Measurements from ENCODE around the gene CSNK1D. TPM values are rescaled to one million over a fixed set of nuclear protein-coding genes. Genes with fewer than 3 reads are reported as not detected.

CSNK1D gene
- total RNA-seq, 1 donor from 2014 or later: 54.1 TPM

DNA sequence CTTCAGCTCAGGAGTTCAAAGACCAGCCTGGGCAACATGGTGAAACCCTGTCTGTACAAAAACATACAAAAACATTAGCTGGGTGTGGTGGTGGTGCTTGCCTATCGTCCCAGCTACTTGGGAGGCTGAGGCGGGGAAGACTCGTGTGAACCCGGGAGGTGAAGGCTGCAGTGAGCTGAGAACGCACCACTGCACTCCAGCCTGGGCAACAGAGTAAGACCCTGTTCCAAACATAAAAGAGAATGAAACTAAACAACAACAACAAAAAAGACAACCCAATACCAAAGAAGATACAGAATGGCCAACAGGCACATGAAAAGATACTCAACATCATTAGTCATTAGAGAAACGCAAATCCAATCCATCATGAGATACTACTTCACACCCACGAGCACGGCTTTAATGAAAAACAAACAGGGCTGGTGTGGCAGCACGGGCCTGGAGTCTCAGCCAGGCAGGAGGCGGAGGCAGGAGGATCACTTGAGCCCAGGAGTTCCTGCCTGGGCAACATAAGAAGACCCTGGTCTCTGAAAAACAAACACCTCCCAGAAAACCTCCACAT lies 52.1 kb downstream of the CSNK1D start:
- TF ChIP-seq, protein P1, sequence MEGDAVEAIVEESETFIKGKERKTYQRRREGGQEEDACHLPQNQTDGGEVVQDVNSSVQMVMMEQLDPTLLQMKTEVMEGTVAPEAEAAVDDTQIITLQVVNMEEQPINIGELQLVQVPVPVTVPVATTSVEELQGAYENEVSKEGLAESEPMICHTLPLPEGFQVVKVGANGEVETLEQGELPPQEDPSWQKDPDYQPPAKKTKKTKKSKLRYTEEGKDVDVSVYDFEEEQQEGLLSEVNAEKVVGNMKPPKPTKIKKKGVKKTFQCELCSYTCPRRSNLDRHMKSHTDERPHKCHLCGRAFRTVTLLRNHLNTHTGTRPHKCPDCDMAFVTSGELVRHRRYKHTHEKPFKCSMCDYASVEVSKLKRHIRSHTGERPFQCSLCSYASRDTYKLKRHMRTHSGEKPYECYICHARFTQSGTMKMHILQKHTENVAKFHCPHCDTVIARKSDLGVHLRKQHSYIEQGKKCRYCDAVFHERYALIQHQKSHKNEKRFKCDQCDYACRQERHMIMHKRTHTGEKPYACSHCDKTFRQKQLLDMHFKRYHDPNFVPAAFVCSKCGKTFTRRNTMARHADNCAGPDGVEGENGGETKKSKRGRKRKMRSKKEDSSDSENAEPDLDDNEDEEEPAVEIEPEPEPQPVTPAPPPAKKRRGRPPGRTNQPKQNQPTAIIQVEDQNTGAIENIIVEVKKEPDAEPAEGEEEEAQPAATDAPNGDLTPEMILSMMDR (conservative IDR thresholded peaks at IDR 0.05; ENCODE audit: low read depth, low read length): no peak
- no peak overlapping the region for H3K4me3 ChIP-seq (ENCODE audit: low read depth, low read length)
- no peak for DNase-seq (ENCODE audit: low read depth)

DNA sequence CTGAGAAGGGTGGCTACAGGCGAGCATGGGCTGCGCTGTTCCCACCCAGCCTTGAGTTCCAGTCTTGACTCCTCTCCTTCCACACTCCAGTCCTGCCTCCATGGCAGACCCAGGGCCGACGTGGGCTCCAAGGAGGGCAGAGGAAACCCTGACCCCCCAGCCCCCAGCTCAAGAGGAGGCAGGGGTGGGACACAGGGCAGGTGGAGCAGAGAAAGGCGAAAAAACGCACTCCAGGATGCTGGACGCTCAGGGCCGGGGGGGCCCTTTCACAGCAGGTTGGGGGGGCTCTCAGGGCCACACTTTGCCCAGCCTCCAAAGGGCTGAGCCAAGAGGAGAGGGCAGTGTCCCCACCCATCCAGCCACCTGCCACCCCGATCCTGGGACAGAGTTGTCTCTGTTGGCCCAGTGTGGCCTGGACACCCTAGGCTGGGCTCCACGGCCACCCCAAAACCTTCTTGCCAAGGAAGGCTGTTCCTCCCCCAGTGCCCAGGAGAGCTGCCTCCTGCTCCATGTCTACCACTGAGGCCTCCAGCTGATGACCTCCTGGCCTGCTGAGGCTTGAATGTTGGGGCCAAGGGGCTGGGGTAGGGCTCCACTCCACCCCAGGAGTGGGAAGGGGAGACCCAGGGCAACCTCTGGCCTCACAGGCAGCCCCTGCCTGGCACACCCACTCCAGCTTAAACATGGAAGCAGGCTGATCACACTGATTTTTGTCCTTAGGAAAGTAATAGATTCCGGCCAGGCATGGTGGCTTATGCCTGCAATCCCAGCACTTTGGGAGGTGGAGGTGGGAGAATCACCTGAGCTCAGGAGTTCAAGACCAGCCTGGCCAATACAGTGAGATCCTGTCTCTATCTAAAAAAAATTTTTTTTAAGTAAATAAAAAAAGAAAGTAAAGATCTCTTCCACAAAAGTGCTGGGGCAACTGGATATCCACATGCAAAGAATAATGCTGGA lies 53.5 kb downstream of the CSNK1D start:
- H3K4me3 ChIP-seq (ENCODE audit: low read depth, low read length): no peak overlapping the region
- DNase-seq (ENCODE audit: low read depth): no peak
- TF ChIP-seq, protein P1 (conservative IDR thresholded peaks at IDR 0.05; ENCODE audit: low read depth, low read length): no peak

DNA sequence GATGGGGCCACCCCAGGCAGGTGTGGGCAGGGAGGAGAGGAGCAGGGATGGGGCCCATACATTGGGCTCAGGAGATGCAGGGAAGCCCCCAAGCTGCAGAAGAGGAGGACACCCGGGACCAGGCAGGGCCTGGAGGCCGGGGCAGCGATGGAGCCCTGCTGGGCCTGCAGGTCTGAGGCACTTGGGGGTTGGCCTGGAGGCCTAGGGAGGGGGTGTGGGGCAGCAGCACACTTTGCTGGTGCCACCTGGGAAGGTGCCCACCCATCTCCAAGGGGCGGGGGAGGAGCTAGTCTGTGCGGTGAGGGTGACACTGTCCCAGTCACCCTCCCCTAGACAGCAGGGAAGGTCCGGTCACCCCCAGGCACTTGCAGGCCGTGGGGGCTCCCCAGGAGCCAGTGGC lies 54.4 kb downstream of the CSNK1D start:
- DNase-seq (ENCODE audit: low read depth): no peak
- no peak overlapping the region for H3K4me3 ChIP-seq (ENCODE audit: low read depth, low read length)
- TF ChIP-seq, protein P1 (conservative IDR thresholded peaks at IDR 0.05; ENCODE audit: low read depth, low read length): no peak

DNA sequence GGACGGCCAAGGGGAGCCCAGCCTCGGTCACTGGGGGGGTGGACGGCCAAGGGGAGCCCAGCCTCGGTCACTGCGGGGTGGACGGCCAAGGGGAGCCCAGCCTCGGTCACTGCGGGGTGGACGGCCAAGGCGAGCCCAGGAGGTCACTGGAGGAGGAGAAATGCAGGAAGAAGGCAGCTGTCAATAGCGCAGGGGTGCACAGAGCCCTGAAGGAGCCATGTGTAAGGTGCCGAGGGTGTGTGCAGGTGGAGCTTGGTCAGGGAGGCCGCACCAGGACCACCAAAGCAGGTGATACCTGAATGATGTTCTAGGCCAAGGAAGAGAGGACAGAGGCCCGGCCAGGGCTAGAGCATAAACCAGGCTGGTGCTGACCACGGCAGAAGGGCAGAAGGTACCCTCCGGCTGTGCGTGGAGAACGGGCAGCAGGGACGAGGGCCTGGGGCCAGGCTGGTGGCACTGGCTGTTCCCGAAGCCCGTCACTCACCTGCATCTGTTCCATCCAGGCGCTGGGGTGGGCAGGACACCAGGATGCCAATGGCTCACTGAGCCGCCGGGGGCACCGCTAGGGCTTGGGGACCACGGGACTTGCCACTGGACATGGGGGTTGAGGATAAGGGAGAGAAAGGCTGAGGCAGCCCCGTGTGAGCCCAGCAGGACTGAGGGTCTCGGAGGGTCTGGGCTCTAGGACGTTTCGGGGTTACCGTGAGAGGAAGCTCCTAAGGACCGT lies 55.0 kb downstream of the CSNK1D start:
- TF ChIP-seq, protein P1 (conservative IDR thresholded peaks at IDR 0.05; ENCODE audit: low read depth, low read length): no peak
- no peak overlapping the region for H3K4me3 ChIP-seq (ENCODE audit: low read depth, low read length)
- DNase-seq (ENCODE audit: low read depth): no peak

DNA sequence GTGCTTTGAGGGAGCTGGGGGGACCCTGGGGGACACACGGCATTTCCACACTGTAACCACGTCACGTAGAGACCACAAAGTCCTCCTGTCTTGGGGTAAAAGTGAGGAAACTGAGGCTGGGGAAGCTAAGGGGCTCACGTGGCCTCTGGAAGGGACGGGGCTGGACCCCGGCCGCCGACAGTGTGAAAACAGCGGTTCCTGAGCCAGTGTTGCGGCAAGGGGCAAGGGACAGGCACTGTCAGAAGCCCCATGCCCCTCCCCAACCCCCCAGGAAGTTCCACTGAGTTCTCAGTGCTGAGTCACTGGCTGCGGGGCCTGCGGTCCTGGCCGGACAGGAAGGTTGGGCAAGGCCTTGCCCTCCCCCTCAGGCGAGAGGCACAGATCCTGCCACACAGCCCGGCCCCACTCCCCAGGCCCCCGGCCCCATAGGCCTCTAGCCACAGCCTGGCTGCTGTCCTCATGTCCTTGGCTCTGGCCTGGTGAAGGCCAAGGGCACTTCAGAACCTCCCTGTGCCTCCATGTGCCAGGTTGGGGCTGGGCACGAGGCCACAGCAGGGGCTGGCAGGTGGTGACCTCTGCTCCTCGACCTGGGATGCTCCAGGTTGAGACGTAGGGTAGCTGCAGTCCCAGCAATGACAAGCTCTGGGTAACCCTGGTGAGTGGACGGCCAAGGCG lies 55.8 kb downstream of the CSNK1D start:
- DNase-seq (ENCODE audit: low read depth): no peak
- no peak overlapping the region for H3K4me3 ChIP-seq (ENCODE audit: low read depth, low read length)
- TF ChIP-seq, protein P1 (conservative IDR thresholded peaks at IDR 0.05; ENCODE audit: low read depth, low read length): no peak

DNA sequence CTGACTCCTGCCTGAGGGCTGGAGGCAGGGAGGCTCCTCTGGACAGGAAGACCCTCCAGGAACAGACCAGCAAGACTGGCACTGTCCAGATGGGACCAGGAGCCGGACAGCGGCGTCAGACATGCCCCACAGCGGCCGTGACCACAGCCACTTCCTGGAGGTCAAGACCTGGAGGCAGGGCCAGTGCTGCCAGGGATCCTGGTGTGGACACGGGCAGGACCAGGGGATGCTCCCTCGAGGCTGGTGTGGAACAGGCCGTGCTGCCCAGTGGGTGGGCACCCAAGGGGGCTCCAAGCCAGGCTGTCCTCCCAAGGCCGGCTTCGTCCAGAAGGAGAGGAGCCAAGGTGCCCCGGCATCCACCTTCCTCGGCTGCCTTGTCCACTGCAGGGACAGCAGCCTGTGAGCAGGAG lies 56.4 kb downstream of the CSNK1D start:
- no peak overlapping the region for H3K4me3 ChIP-seq (ENCODE audit: low read depth, low read length)
- no peak for DNase-seq (ENCODE audit: low read depth)
- TF ChIP-seq, protein P1 (conservative IDR thresholded peaks at IDR 0.05; ENCODE audit: low read depth, low read length): no peak
